H1 (cell line): ENCODE measurements around the gene CDCA4. TPM values are rescaled to one million over a fixed set of nuclear protein-coding genes. Genes with fewer than 3 reads are reported as not detected.

Source experiments
- CTCF ChIA-PET: fragments of 300-600 bp; sonication (Branson Sonifier 250); formaldehyde crosslinking; loops from one replicate; lab custom pipeline; 2021; ENCODE audit not compliant: partially characterized antibody; lab: Charles Lee
- POLR2A ChIA-PET: fragments of 300-600 bp; sonication (Branson Sonifier 250); formaldehyde crosslinking; loops from one replicate; lab custom pipeline; 2021; ENCODE audit warnings: inconsistent platforms; ENCODE audit not compliant: partially characterized antibody; lab: Charles Lee
- DNase-seq, 2 experiments: peaks; one replicate each; pipeline versions ENCODE4 v3.0.0 to v3.0.0-alpha.2; 2010 to 2022; ENCODE audit warnings: low spot score in 2 of 2, low read depth in 1 of 2, mixed read lengths in 1 of 2
- FAIRE-seq: peaks from 2 replicates; lab custom pipeline; 2011; peaks lifted over from hg19 to GRCh38; lab: Jason Lieb, UNC
- H2AFZ ChIP-seq: 2 replicates; pipeline ENCODE4 v1.8.1; 2012; ENCODE audit warnings: low read length, inconsistent platforms
- H2AK5ac ChIP-seq: 2 replicates; pipeline ENCODE4 v1.6.1; 2013; ENCODE audit warnings: low read depth, low read length
- H2BK120ac ChIP-seq: replicated peaks from 2 replicates; pipeline ENCODE3; 2013; ENCODE audit warnings: low read depth, low read length, inconsistent platforms
- H2BK12ac ChIP-seq: 2 replicates; pipeline ENCODE4 v1.6.1; 2013; ENCODE audit warnings: low read depth, low read length
- H2BK15ac ChIP-seq: 2 replicates; pipeline ENCODE4 v1.6.1; 2013; ENCODE audit warnings: low read length
- H2BK20ac ChIP-seq: 2 replicates; pipeline ENCODE4 v1.6.1; 2013; ENCODE audit warnings: low read length
- H2BK5ac ChIP-seq: 2 replicates; pipeline ENCODE4 v1.6.1; 2013; ENCODE audit warnings: low read depth, low read length
- H3K14ac ChIP-seq: 2 replicates; pipeline ENCODE4 v1.6.1; 2013; ENCODE audit warnings: inconsistent platforms; ENCODE audit not compliant: insufficient read length
- H3K18ac ChIP-seq: 2 replicates; pipeline ENCODE4 v1.6.1; 2013; ENCODE audit warnings: low read length; ENCODE audit errors: extremely low read depth
- H3K23ac ChIP-seq: 2 replicates; pipeline ENCODE4 v1.6.1; 2013; ENCODE audit warnings: inconsistent platforms; ENCODE audit not compliant: insufficient read length
- H3K23me2 ChIP-seq: 2 replicates; pipeline ENCODE4 v1.6.1; 2013; ENCODE audit warnings: low read depth, low read length
- H3K27ac ChIP-seq: 2 replicates; pipeline ENCODE4 v1.6.1; 2011; ENCODE audit warnings: low read depth, low read length, inconsistent platforms
- H3K27me3 ChIP-seq, 4 experiments: replicated peaks in 1 of 4; 1 replicate in 1 of 4; 2 replicates in 3 of 4; pipeline versions ENCODE4 v1.6.1 to v1.8.1; 2011 to 2013; ENCODE audit warnings: low read length in 3 of 4, mild to moderate bottlenecking in 3 of 4, inconsistent platforms in 2 of 4, mixed read lengths in 2 of 4, moderate library complexity in 1 of 4; ENCODE audit not compliant: control insufficient read depth in 3 of 4, insufficient read depth in 3 of 4; ENCODE audit errors: extremely low read depth in 1 of 4
- H3K36me3 ChIP-seq, 4 experiments: 2 replicates each; pipeline versions ENCODE4 v1.6.1 to v1.8.1; 2011 to 2013; ENCODE audit warnings: mild to moderate bottlenecking in 4 of 4, low read length in 3 of 4, moderate library complexity in 2 of 4, control low read depth in 1 of 4, inconsistent platforms in 1 of 4; ENCODE audit not compliant: insufficient read depth in 4 of 4, control insufficient read depth in 2 of 4
- H3K4ac ChIP-seq: replicated peaks from 2 replicates; pipeline ENCODE3; 2013; ENCODE audit warnings: low read length, low read depth, mixed read lengths, inconsistent platforms; ENCODE audit not compliant: insufficient read length
- H3K4me1 ChIP-seq, 4 experiments: replicated peaks in 1 of 4; 1 replicate in 1 of 4; 2 replicates in 3 of 4; pipeline versions ENCODE4 v1.6.1 to v1.8.1; 2011 to 2013; ENCODE audit warnings: low read length in 3 of 4, inconsistent platforms in 2 of 4, mixed read lengths in 1 of 4; ENCODE audit not compliant: insufficient read depth in 4 of 4, control insufficient read depth in 3 of 4
- H3K4me2 ChIP-seq, 2 experiments: 2 replicates each; pipeline versions ENCODE4 v1.6.1 to v1.8.1; 2011 to 2013; ENCODE audit warnings: low read depth in 2 of 2, low read length in 2 of 2, control low read depth in 1 of 2, inconsistent platforms in 1 of 2, mild to moderate bottlenecking in 1 of 2; ENCODE audit not compliant: insufficient read depth in 1 of 2
- H3K4me3 ChIP-seq, 4 experiments: fragments of 200-600, 300-600 bp in 1 of 4; sonication (generic), shearing (Covaris generic), sonication (Bioruptor Twin) in 1 of 4; 2 replicates each; pipeline versions ENCODE4 v1.5.1 to v1.8.1; 2011 to 2016; ENCODE audit warnings: low read length in 4 of 4, low read depth in 3 of 4, control low read depth in 2 of 4, inconsistent platforms in 2 of 4, mild to moderate bottlenecking in 2 of 4, mixed read lengths in 1 of 4, moderate library complexity in 1 of 4; ENCODE audit not compliant: insufficient read depth in 2 of 4; ENCODE audit errors: extremely low read depth in 1 of 4
- H3K56ac ChIP-seq: replicated peaks from 2 replicates; pipeline ENCODE3; 2013; ENCODE audit warnings: low read depth, mild to moderate bottlenecking, mixed read lengths, low read length, inconsistent platforms; ENCODE audit not compliant: insufficient read length
- H3K79me1 ChIP-seq: 2 replicates; pipeline ENCODE4 v1.6.1; 2013; ENCODE audit warnings: low read depth, low read length, control low read depth
- H3K79me2 ChIP-seq, 2 experiments: 2 replicates each; pipeline versions ENCODE4 v1.6.1 to v1.8.1; 2012 to 2013; ENCODE audit warnings: low read length in 2 of 2, mild to moderate bottlenecking in 2 of 2, inconsistent platforms in 1 of 2; ENCODE audit not compliant: insufficient read depth in 2 of 2, control insufficient read depth in 1 of 2
- H3K9ac ChIP-seq, 4 experiments: replicated peaks in 1 of 4; 1 replicate in 1 of 4; 2 replicates in 3 of 4; pipeline versions ENCODE4 v1.6.1 to v1.8.1; 2011 to 2013; ENCODE audit warnings: low read depth in 3 of 4, low read length in 3 of 4, control low read depth in 2 of 4, mild to moderate bottlenecking in 2 of 4, moderate library complexity in 2 of 4, inconsistent platforms in 1 of 4; ENCODE audit errors: extremely low read depth in 1 of 4
- H3K9me3 ChIP-seq, 2 experiments: 2 replicates each; pipeline versions ENCODE4 v1.6.1 to v1.8.1; 2012 to 2013; ENCODE audit warnings: mild to moderate bottlenecking in 2 of 2, moderate library complexity in 2 of 2, control low read depth in 1 of 2, inconsistent platforms in 1 of 2, low read depth in 1 of 2, low read length in 1 of 2, mixed read lengths in 1 of 2; ENCODE audit not compliant: insufficient read depth in 2 of 2
- H4K20me1 ChIP-seq, 2 experiments: replicated peaks in 1 of 2; 2 replicates each; pipeline versions ENCODE3 to v1.8.1; 2011 to 2013; ENCODE audit warnings: inconsistent platforms in 2 of 2, low read length in 2 of 2, mild to moderate bottlenecking in 1 of 2; ENCODE audit not compliant: insufficient read depth in 2 of 2, control insufficient read depth in 1 of 2
- H4K5ac ChIP-seq: 2 replicates; pipeline ENCODE4 v1.6.1; 2013; ENCODE audit warnings: low read length, low read depth, mixed read lengths, inconsistent platforms; ENCODE audit not compliant: insufficient read length
- H4K8ac ChIP-seq: 2 replicates; pipeline ENCODE4 v1.8.0; 2013; ENCODE audit warnings: mild to moderate bottlenecking, moderate library complexity, low read length, inconsistent platforms; ENCODE audit not compliant: insufficient read depth; ENCODE audit errors: extremely low read depth
- H4K91ac ChIP-seq: replicated peaks from 2 replicates; pipeline ENCODE3; 2013; ENCODE audit warnings: low read length, mixed read lengths, inconsistent platforms; ENCODE audit not compliant: insufficient read length
- BACH1 ChIP-seq: IDR thresholded peaks from 2 replicates; pipeline ENCODE4 v1.6.1; 2012; ENCODE audit warnings: low read length, improper control_type of control experiment
- CBX8 ChIP-seq: fragments of 300-800, 300-1000 bp; sonication (generic); IDR thresholded peaks from 2 replicates; pipeline ENCODE4 v1.7.1; 2016; ENCODE audit warnings: low read depth, low read length, borderline replicate concordance
- EGR1 ChIP-seq: IDR thresholded peaks from 2 replicates; pipeline ENCODE4 v1.6.1; 2011; ENCODE audit warnings: low read depth, low read length, borderline replicate concordance
- EP300 ChIP-seq, 2 experiments: IDR thresholded peaks; 1 replicate in 1 of 2; 2 replicates in 1 of 2; pipeline ENCODE4 v1.6.1; 2011 to 2012; ENCODE audit warnings: low read depth in 2 of 2, low read length in 2 of 2, mild to moderate bottlenecking in 2 of 2, borderline replicate concordance in 1 of 2, inconsistent platforms in 1 of 2, moderate library complexity in 1 of 2
- HDAC2 ChIP-seq, 2 experiments: fragments of 300-600 bp in 1 of 2; sonication (generic) in 1 of 2; IDR thresholded peaks; 2 replicates each; pipeline ENCODE4 v1.6.1; 2011 to 2012; ENCODE audit warnings: low read depth in 2 of 2, low read length in 2 of 2, mild to moderate bottlenecking in 2 of 2, moderate library complexity in 2 of 2, borderline replicate concordance in 1 of 2, inconsistent platforms in 1 of 2
- JUND ChIP-seq: IDR thresholded peaks from 2 replicates; pipeline ENCODE4 v1.6.1; 2011; ENCODE audit warnings: mild to moderate bottlenecking, improper control_type of control experiment, low read length
- KDM5A ChIP-seq: fragments of 200-600 bp; IDR thresholded peaks from 2 replicates; pipeline ENCODE4 v1.7.1; 2012; ENCODE audit warnings: mild to moderate bottlenecking, low read length, inconsistent platforms, mixed read lengths
- MAFK ChIP-seq: IDR thresholded peaks from 2 replicates; pipeline ENCODE4 v1.6.1; 2012; ENCODE audit warnings: low read depth, mild to moderate bottlenecking, improper control_type of control experiment, low read length
- NRF1 ChIP-seq: IDR thresholded peaks from 2 replicates; pipeline ENCODE4 v1.6.1; 2011; ENCODE audit warnings: mild to moderate bottlenecking, low read depth, low read length, improper control_type of control experiment
- POLR2AphosphoS5 ChIP-seq: IDR thresholded peaks from 2 replicates; pipeline ENCODE4 v1.6.1; 2011; ENCODE audit warnings: low read depth, low read length
- SAP30 ChIP-seq: fragments of 300-600 bp; sonication (generic); IDR thresholded peaks from 2 replicates; pipeline ENCODE4 v1.7.1; 2012; ENCODE audit warnings: low read length, moderate library complexity, mild to moderate bottlenecking, inconsistent platforms; ENCODE audit not compliant: insufficient read depth, insufficient replicate concordance
- SIRT6 ChIP-seq: IDR thresholded peaks from one replicate; pipeline ENCODE4 v1.7.1; 2012; ENCODE audit warnings: low read length, inconsistent platforms
- SP4 ChIP-seq: IDR thresholded peaks from 2 replicates; pipeline ENCODE4 v1.6.1; 2012; ENCODE audit warnings: low read length, inconsistent platforms
- TBP ChIP-seq: IDR thresholded peaks from 2 replicates; pipeline ENCODE4 v1.6.1; 2011; ENCODE audit warnings: low read depth, low read length, improper control_type of control experiment
- WGBS, 2 experiments: shearing (Covaris generic) in 1 of 2; methylation state at CpG; one replicate each; pipeline versions ENCODE4 v1.1.6 to v1.1.7; 2013 to 2015; ENCODE audit warnings: low lambda C conversion rate in 2 of 2, mixed read lengths in 2 of 2, inconsistent platforms in 1 of 2, low coverage in 1 of 2, missing lambda C conversion rate in 1 of 2; ENCODE audit not compliant: insufficient replicate concordance in 2 of 2, insufficient coverage in 1 of 2, insufficient read length in 1 of 2; ENCODE audit errors: extremely low coverage in 1 of 2, missing lambda C conversion rate in 1 of 2; 5-methylcytosine and 5-hydroxymethylcytosine counted together
- polyA plus RNA-seq, 7 experiments: library from polyadenylated mRNA; depleted of rRNA in 3 of 7; stranded (reverse) in 5 of 7; unstranded in 2 of 7; fragments of >200 nt in 5 of 7; fragments of 200-250 nt in 2 of 7; gene quantifications; 1 replicate in 5 of 7; 2 replicates in 1 of 7; 4 replicates in 1 of 7; pipeline versions ENCODE4 v1.2.1 to v1.2.3, GENCODE V29; 2011 to 2013; ENCODE audit warnings: missing spikeins in 2 of 7, mixed read lengths in 2 of 7
- total RNA-seq: library from RNA; stranded (reverse); fragmentation: NEBNext Ultra II Directional; extraction: Animal tissue kit (Norgen Biotek cat#: 25700); gene quantifications from 2 replicates; pipeline ENCODE4 v1.2.1, GENCODE V29; 2021

The CDCA4 gene
- total and polyA plus RNA-seq, 2 of the 8 experiments (the other 6 are each of a cell fraction or from before 2014, with no cell fraction given), result 49.9 to 62.4 TPM

DNA sequence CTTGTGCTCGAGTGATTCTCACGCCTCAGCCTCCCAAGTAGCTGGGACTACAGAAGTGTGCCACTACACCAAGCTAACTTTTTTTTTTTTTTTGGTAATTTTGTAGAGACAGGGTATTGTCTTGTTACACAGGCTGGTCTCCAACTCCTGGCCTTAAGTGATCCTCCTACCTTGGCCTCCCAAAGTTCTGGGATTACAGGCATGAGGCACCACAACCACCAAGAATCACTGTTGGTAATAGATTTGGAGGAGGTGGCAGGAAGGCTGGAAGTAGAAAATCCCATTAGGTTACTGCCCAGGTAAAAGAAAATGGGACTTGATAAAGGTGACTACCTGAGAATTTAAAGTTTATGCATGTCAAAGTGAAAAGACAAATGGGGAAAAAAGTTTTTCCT is 1.4 kb upstream of the CDCA4 start:
- Histone ChIP-seq H2BK15ac (no peak overlapping the region), H3K9ac (peak overlapping the region in 1 of 4 experiments; percentile 64; a peak in 1 of 7 replicates), H4K8ac (no peak overlapping the region)
- TF ChIP-seq POLR2AphosphoS5, result no peak
- no peak for TF ChIP-seq NRF1
- no peak for TF ChIP-seq BACH1
- no peak for TF ChIP-seq TBP
- no peak for TF ChIP-seq EGR1
- TF ChIP-seq MAFK, result no peak
- TF ChIP-seq SIRT6, result no peak
- TF ChIP-seq SAP30, result no peak
- TF ChIP-seq EP300 (IDR thresholded peaks at IDR 0.05; ENCODE audit: borderline replicate concordance in 1 of 2, low read depth in 2 of 2, low read length in 2 of 2), result no peak
- TF ChIP-seq JUND, result no peak
- TF ChIP-seq CBX8, result no peak
- TF ChIP-seq KDM5A, result no peak
- no peak for TF ChIP-seq SP4
- TF ChIP-seq HDAC2 (IDR thresholded peaks at IDR 0.05; ENCODE audit: borderline replicate concordance in 1 of 2, low read depth in 2 of 2, low read length in 2 of 2), result no peak
- TF ChIP-seq, all 59 proteins: peak for 0
- Histone ChIP-seq H3K23me2 (peaks cover 18% of the 10 kb centered on the region), H4K5ac (no peak overlapping the region), H3K9me3 (no peaks in the 10 kb centered on the region), H2BK20ac (no peak overlapping the region), H3K56ac (no peak overlapping the region), H3K4ac (no peak overlapping the region), H3K36me3 (peaks cover 0 to 8% (median 0%) of the 10 kb centered on the region in 4 experiments; a peak in 1 of 8 replicates), H3K27ac (no peak overlapping the region), H3K18ac (no peak overlapping the region), H3K23ac (no peak overlapping the region), H2BK120ac (no peak overlapping the region), H3K79me2 (peaks cover 29 to 31% of the 10 kb centered on the region in 2 experiments), H3K4me1 (peaks cover 0 to 8% (median 5%) of the 10 kb centered on the region in 4 experiments; a peak in 4 of 7 replicates), H2AK5ac (no peak overlapping the region), H2BK12ac (no peak overlapping the region), H4K91ac (no peak overlapping the region), H3K14ac (no peak overlapping the region), H3K27me3 (no peaks in the 10 kb centered on the region), H4K20me1 (peaks cover 14 to 20% of the 10 kb centered on the region in 2 experiments), H3K4me3 (peak overlapping the region; percentile 74 to 98 (median 78); a peak in 7 of 8 replicates), H3K4me2 (peak overlapping the region; percentile 71 to 89), H2BK5ac (no peak overlapping the region), H2AFZ (no peak overlapping the region), H3K79me1 (peaks cover 7% of the 10 kb centered on the region)
- FAIRE-seq (no peak), DNase-seq (no peak)
- POLR2A ChIA-PET, result interaction anchor here (1.6 kb wide), 2 partner anchors 12 to 20 kb away, joined by 4 to 6 read pairs; no protein-coding TSS in a partner anchor
- 85% methylated on average over 2 of the region's 2 CpGs; no CpG with 5 or more reads in 1 of the 2 experiments for WGBS, 2 experiments
- CTCF ChIA-PET, result interaction anchor here (0.6 to 1.6 kb wide), 7 partner anchors 24 to 68 kb away, joined by 3 to 9 read pairs (median 3); no protein-coding TSS in a partner anchor
